AG09319 (cell line): ENCODE data around the gene MICALL2.

Experiments
- DNase-seq: peaks from one replicate; pipeline ENCODE4 v3.0.0-alpha.2; 2010; ENCODE audit warnings: low read depth; ENCODE audit errors: extremely low read depth
- TF ChIP-seq, protein P1 (sequence below): IDR thresholded peaks from 2 replicates; pipeline ENCODE4 v1.5.1; 2011; ENCODE audit warnings: low read depth, mild to moderate bottlenecking, inconsistent platforms, low read length, moderate library complexity

Gene MICALL2

DNA sequence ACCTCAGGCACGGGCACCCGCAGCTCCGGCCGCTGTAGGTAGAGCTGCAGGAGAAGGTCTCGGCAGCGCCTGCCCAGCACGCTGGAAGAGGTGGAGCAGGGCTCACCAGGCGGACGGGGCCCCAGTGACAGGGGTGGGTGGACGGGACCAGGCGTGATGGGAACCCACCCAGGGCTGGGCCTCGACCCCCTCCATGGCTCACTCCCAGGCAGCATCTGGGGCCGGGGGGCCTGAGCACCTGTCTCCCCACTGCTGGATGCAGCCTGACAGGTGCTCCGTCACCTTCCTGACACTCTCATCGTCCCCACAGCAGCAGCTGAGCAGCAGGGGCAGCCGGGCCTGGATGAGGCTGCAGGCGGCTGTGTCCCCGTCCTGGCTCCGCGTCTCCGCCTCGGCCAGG, 16.7 kb upstream of the MICALL2 start:
- TF ChIP-seq, protein P1, sequence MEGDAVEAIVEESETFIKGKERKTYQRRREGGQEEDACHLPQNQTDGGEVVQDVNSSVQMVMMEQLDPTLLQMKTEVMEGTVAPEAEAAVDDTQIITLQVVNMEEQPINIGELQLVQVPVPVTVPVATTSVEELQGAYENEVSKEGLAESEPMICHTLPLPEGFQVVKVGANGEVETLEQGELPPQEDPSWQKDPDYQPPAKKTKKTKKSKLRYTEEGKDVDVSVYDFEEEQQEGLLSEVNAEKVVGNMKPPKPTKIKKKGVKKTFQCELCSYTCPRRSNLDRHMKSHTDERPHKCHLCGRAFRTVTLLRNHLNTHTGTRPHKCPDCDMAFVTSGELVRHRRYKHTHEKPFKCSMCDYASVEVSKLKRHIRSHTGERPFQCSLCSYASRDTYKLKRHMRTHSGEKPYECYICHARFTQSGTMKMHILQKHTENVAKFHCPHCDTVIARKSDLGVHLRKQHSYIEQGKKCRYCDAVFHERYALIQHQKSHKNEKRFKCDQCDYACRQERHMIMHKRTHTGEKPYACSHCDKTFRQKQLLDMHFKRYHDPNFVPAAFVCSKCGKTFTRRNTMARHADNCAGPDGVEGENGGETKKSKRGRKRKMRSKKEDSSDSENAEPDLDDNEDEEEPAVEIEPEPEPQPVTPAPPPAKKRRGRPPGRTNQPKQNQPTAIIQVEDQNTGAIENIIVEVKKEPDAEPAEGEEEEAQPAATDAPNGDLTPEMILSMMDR: no peak
- DNase-seq: no peak

DNA sequence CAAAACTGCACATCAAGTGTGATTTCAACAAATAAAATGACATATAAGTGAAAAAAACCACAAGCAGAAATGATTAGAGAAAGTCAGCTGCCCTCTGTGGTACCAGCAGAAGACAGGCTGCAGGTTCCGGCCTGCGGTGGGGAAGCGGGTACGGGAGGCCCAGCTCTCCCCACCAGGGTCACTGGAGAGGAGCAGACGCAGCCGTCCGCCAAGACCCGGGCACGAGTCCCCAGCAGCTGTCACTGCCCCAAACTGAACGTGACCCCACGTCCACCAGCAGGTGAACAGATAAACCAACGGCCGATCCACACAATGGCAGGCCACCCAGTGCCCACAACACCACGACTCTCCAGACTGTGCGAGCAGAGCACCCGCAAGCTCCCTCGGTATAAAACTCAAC, 16.1 kb upstream of the MICALL2 start:
- no peak for DNase-seq
- TF ChIP-seq, protein P1: no peak

DNA sequence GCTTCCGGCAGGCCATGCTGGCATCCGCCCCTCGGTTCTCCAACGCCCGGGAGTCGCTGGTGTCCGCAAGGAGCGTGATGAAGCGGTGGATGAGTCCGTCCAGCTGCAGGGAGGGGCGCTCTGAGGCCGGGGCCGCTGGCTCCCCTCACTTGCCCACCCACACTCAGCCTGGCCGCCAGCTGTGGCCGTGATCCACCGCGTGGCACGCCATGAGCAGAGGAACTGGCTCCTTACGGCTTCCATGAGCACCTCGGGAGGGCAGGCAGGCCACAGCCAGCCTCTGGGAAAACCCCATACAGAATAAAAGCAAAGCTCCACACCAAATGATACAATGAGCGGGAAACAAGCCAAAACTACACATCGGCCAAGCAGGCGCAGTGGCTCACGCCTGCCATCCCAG, 15.5 kb upstream of the MICALL2 start:
- no peak for DNase-seq
- TF ChIP-seq, protein P1: no peak

DNA sequence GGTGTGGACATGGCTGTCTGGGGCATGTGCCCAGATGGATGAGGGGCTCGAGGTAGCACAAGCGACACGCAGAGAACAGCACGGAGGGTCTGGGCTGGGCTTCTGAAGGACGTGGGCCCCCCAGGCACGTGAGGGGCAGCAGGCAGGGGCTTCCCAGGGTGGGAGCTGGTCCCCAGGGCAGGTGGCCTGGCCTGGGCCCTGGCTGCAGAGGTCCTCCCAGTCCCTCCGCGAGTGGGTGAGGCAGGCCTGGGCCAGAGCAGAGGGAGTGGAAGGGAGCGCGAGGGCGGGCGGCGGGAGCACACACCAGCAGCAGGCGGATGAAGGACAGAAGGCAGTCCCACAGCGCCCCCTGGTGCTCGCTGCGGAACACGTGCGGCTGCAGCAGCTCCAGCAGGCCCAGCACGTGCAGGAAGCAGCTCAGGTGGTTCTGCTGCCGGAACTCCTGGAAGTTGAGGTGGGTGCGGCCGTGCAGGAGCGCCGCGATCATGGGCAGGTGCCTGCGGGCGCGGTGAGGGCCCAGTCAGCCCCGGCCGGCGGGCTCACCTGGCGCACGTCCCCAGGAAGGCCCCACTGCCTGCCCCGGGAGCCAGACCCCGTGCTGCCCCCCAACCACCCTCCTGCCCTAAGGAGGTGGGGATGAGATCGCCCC, 14.7 kb upstream of the MICALL2 start:
- TF ChIP-seq, protein P1: peak; percentile 84
- DNase-seq: peak; percentile 60

DNA sequence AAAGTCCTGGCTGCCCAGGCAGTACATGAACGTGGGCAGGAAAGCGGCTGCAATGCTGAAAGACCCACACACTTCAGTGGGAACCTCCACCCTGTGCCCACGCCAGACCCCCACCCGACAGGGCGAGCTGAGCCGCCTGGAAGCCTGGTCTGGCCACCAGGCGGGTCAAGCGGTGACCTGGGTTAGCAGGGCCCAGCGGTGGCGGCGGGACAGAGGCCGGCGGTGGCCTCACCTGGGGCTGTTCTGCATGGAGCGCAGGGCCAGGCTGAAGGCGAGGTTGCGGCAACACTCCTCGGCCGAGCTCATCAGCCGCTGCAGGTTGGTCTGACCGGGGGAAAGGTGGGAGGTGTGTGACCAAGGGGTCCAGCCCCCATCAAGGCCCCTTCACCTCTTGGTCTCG, 11.6 kb upstream of the MICALL2 start:
- DNase-seq: no peak
- TF ChIP-seq, protein P1: no peak

DNA sequence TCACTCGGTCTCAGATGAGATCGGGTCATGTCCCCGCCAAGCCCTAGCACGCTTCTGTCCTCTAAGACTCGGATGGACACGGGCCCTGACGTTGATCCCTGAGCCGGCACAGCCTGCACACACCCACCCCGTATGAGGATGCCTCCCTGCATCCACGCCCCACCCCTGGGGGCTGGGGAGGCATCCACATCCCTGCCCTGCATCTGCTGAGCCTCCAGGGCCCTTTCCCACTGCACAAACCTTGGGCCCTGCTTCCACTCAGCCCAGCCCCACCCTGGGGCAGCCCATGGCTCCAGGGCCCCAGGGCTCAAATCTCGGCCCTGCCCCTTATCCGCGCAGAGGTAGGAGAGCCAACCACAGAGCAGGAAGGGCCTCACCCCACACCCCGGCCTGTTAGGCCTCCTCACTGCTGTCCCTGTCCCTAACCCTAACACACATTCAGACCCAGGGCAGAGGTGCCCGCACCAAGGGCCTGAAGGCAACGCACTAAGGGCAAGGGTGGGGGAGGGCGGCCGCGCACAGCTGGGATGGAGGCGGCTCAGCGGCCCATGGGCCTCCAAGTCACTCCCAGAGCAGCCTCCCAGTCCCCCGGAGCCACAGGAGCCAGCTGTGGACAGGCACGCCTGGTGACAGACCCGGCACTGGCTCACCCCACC, 9.5 kb upstream of the MICALL2 start:
- TF ChIP-seq, protein P1: no peak
- DNase-seq: no peak

DNA sequence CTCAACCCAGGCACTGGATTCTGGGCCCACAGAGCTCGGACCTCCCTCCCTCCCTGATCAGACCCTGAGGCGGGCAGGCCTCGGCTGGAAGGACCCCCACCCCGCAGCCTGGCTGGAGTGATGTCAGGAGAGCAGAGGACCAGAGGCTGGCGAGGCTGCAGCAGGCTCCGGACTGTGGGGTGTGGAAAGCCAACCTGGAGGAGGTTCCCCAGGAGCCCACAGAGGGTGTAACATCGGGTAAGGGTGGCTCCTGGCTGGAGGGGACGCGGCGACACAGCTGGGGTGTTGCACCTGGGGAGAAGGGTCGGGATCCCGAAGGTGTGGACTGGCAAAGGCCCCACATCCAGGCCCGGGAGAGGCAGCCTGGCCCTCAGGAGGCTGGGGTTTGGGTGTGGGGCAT, 8.9 kb upstream of the MICALL2 start:
- no peak for DNase-seq
- TF ChIP-seq, protein P1: no peak
